Stimulated activated CD4-positive, alpha-beta T cell treated with anti-CD3 and anti-CD28 coated beads, Interleukin-1b, Interleukin-23, amount 100 ng/mL, for 48 hours (primary cell): ENCODE data around the gene KRTAP9-3.
"Not testable (repeated sequence)": the region's sequence is repeated elsewhere in the genome, so short reads cannot be mapped to it uniquely, and the experiment has no call there.

ENCODE experiments used
- DNase-seq: peaks from one replicate; pipeline ENCODE4 v3.0.0-alpha.2; 2020

KRTAP9-3 gene

GRCh38 chr17:41232399-41233105 lies at the start of gene KRTAP9-3:
Gene KRTAP9-3 (plus strand): TSS chr17:41232449. CDS start chr17:41232502, 53 bp downstream.
- DNase-seq, result not testable (repeated sequence)

GRCh38 chr17:41184480-41184961 lies 47.7 kb upstream of the KRTAP9-3 start, which contains the start of gene KRTAP4-1:
Gene KRTAP4-1 (minus strand): TSS chr17:41184911. CDS start chr17:41184854, 57 bp downstream.
- DNase-seq, result no peak

DNA sequence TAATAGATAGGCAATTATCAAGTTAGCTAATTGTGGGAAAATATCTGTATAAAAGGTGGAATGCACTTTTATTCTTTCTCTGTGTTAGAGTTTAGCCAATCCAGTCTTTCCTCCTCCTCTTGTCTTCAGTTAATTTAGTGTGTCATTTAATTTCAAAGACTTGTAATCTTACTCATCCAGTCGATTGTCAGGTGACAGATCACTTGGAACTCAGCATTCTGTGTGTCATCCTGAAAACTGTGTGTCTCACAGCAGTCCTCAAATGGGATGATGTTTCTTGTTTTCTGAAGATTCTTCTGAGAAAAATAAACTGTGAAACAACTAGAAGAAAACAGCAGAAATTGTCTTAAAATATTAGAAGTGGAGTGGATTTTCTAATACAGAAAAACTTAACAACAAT lies 47.2 kb upstream of the KRTAP9-3 start:
- no peak for DNase-seq

DNA sequence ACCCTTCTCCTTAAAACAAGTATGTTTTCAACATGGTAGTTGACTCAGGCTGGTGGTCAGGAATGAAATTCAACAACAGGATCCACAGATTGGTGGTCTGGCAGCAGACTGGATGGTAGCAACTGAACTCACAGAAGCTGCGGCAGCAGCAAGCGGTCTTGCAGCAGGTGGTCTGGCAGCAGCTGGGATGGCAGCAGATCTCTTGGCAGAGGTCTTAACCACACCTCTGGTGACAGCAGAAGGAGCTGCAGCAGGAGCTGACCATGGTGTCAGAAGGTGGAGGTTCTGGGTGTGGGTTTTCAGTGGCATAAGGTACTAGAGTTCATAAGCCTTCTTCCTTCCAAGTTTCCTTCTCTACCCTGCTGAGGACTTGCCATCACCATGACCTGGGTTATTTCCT lies 45.4 kb upstream of the KRTAP9-3 start:
- no peak for DNase-seq

- DNase-seq, result not testable (repeated sequence)
These were observed 42.4 kb upstream of the KRTAP9-3 start, which contains the start of gene KRTAP9-1 for GRCh38 chr17:41189837-41190318. Gene KRTAP9-1 (plus strand): TSS chr17:41189887. CDS start chr17:41189887, 0 bp downstream.

- no peak for DNase-seq
These were observed 41.9 kb upstream of the KRTAP9-3 start for GRCh38 chr17:41190328-41190727.

DNA sequence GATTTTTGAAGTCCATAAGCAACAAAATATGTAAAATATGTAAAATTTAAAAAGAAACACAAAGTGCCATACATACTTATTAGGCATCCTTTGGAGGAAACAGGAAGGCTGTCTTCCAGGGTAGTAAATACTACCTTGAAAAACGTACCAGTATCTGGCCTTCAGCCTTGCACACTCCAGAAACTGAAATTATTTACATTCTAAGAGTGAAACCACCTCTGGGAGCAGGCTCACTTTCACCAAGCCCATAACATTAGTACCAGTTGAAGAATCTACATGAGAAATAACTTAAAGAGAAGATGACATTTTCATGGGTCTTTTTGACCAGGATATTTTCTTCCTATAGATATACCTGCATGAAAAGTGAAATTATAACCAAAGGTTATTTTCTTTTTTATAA lies 36.2 kb upstream of the KRTAP9-3 start:
- no peak for DNase-seq

GRCh38 chr17:41199421-41200078 lies 32.7 kb upstream of the KRTAP9-3 start:
- DNase-seq, result no peak

GRCh38 chr17:41211845-41212466 lies 20.3 kb upstream of the KRTAP9-3 start:
- DNase-seq, result no peak

DNA sequence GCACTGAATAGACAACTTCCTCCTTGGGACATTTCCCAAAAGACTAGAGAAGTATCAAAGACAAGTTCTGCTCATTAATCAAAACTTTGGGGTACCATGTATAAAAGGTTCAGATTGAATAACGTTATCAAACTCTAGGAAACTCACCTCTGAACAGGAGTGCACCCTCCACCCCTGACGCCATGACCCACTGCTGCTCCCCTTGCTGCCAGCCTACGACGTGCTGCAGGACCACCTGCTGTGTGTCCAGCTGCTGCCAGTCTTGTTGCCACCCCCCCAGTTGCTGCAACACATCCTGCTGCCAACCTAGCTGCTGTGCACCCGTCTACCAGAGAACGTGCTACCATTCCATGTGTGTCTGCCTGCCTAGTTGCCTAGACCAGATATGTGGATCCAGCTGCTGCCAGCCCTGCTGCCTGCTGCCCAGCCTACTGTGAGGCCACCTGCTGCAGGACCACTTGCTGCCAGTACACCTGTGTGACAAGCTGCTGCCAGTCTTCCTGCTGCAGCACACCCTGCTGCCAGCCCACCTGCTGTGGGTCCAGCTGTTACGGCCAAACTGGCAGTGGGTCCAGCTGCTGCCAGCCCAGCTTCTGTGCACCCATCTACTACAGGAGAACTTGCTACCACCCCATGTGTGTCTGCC lies 19.6 kb upstream of the KRTAP9-3 start:
- DNase-seq, result no peak

- DNase-seq, result no peak
These were observed 16.6 kb upstream of the KRTAP9-3 start for GRCh38 chr17:41215681-41216080.

- DNase-seq, result no peak
These were observed 8.4 kb upstream of the KRTAP9-3 start for GRCh38 chr17:41223821-41224220.

GRCh38 chr17:41226051-41226450 lies 6.2 kb upstream of the KRTAP9-3 start:
- DNase-seq, result no peak

- not testable (repeated sequence) for DNase-seq
These were observed 5.6 kb upstream of the KRTAP9-3 start, which contains the start of gene KRTAP9-2 for GRCh38 chr17:41226598-41227095. Gene KRTAP9-2 (plus strand): TSS chr17:41226648. CDS start chr17:41226655, 7 bp downstream.

- DNase-seq, result no peak
These were observed 2.2 kb upstream of the KRTAP9-3 start for GRCh38 chr17:41230094-41230493.

DNA sequence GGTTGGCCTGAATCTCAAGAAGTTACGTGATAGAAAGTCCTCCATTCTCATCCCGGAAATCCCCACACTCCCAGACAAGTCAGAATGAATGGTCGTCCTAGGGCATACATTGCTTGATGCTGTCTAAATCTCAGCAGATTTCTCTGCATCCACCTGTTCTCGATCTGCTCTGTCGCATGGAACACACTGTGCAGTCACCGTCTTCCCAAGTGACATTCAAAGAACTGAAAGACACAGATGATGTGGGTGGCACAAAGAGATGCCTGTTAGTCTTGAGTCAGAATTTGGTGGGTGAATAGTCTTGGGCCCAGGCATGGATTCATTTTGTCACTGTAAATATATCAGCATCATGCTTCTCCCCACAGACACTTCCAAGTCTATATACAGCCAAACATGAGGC lies 518 bp upstream of the KRTAP9-3 start:
- DNase-seq, result no peak

- not testable (repeated sequence) for DNase-seq
These were observed 4.9 kb downstream of the KRTAP9-3 start for GRCh38 chr17:41237116-41237515.

- not testable (repeated sequence) for DNase-seq
These were observed 5.7 kb downstream of the KRTAP9-3 start, which contains the start of gene KRTAP9-8 for GRCh38 chr17:41237949-41238437. Gene KRTAP9-8 (plus strand): TSS chr17:41237999. CDS start chr17:41238052, 53 bp downstream.

- not testable (repeated sequence) for DNase-seq
These were observed 14.9 kb downstream of the KRTAP9-3 start for GRCh38 chr17:41246995-41247787.

GRCh38 chr17:41249637-41250240 lies 17.5 kb downstream of the KRTAP9-3 start, which contains the start of gene KRTAP9-4:
Gene KRTAP9-4 (plus strand): TSS chr17:41249687. CDS start chr17:41249721, 34 bp downstream.
- DNase-seq, result not testable (repeated sequence)

GRCh38 chr17:41251261-41251660 lies 19.0 kb downstream of the KRTAP9-3 start:
- DNase-seq, result no peak
